Stimulated activated CD4-positive, alpha-beta T cell treated with anti-CD3 and anti-CD28 coated beads, TNF-alpha, amount 100 ng/mL, for 24 hours (primary cell): ENCODE results near the gene RABL6.

Experiments
- DNase-seq, 3 experiments: peaks; one replicate each; pipeline ENCODE4 v3.0.0-alpha.2; 2020; ENCODE audit warnings: low read depth in 3 of 3

Gene RABL6

GRCh38 chr9:136845465-136846260, 37.9 kb downstream of the RABL6 start:
- DNase-seq, result no peak

GRCh38 chr9:136846376-136847087, 38.8 kb downstream of the RABL6 start:
- no peak for DNase-seq

GRCh38 chr9:136847088-136847825, 39.5 kb downstream of the RABL6 start:
- DNase-seq, result peak in 1 of 3 experiments; percentile 34

GRCh38 chr9:136847826-136848392, 40.2 kb downstream of the RABL6 start:
- peak; percentile 42 to 87 (median 49) for DNase-seq

GRCh38 chr9:136848393-136849037, 40.8 kb downstream of the RABL6 start:
- DNase-seq, result peak in 1 of 3 experiments; percentile 26

GRCh38 chr9:136849038-136849959, 41.6 kb downstream of the RABL6 start, which contains the start of gene PHPT1:
Gene PHPT1 (plus strand): TSS chr9:136849409. CDS start chr9:136849431, 22 bp downstream.
- peak; percentile 91 to 96 (median 93) for DNase-seq

GRCh38 chr9:136849960-136850865, 42.5 kb downstream of the RABL6 start:
- no peak for DNase-seq

GRCh38 chr9:136850866-136851775, 43.4 kb downstream of the RABL6 start:
- no peak for DNase-seq

- DNase-seq, result no peak
These were observed 44.4 kb downstream of the RABL6 start, which contains the start of gene MAMDC4 for GRCh38 chr9:136851941-136852663. Gene MAMDC4 (plus strand): TSS chr9:136852346. CDS start chr9:136852417, 71 bp downstream.

- DNase-seq, result no peak
These were observed 45.2 kb downstream of the RABL6 start for GRCh38 chr9:136852664-136853595.

- no peak for DNase-seq
These were observed 45.9 kb downstream of the RABL6 start for GRCh38 chr9:136853596-136854112.

GRCh38 chr9:136854113-136854841, 46.5 kb downstream of the RABL6 start:
- DNase-seq, result no peak

GRCh38 chr9:136854842-136855460, 47.2 kb downstream of the RABL6 start:
- no peak for DNase-seq

GRCh38 chr9:136855461-136856078, 47.8 kb downstream of the RABL6 start:
- DNase-seq, result no peak
